Loucy (cell line): ENCODE measurements around the gene TRIP13.

Source experiments
- H2AFZ ChIP-seq: fragments of 200-600 bp; sonication (generic); 2 replicates; pipeline ENCODE4 v1.6.0; 2016; ENCODE audit warnings: antibody characterized with exemption, mild to moderate bottlenecking, low read length, moderate library complexity
- H3F3A ChIP-seq: fragments of 200-600 bp; 2 replicates; pipeline ENCODE4 v1.6.0; 2016; ENCODE audit warnings: antibody characterized with exemption, low read depth, mild to moderate bottlenecking
- H3K27me3 ChIP-seq: fragments of 200-600 bp; sonication (generic); 2 replicates; pipeline ENCODE4 v1.6.1; 2014; ENCODE audit warnings: low read length, mild to moderate bottlenecking; ENCODE audit not compliant: insufficient read depth, poor library complexity, severe bottlenecking
- H3K36me3 ChIP-seq: fragments of 200-600 bp; sonication (generic); 2 replicates; pipeline ENCODE4 v1.6.1; 2016; ENCODE audit warnings: low read length; ENCODE audit not compliant: insufficient read depth
- H3K4me1 ChIP-seq: fragments of 200-600 bp; sonication (generic); 2 replicates; pipeline ENCODE4 v1.5.1; 2014; ENCODE audit warnings: low read length, mild to moderate bottlenecking; ENCODE audit not compliant: insufficient read depth, poor library complexity, severe bottlenecking
- H3K4me2 ChIP-seq: fragments of 200-600 bp; sonication (generic); 2 replicates; pipeline ENCODE4 v1.6.0; 2014; ENCODE audit warnings: antibody characterized with exemption, low read length, low read depth, mild to moderate bottlenecking; ENCODE audit not compliant: poor library complexity, severe bottlenecking
- H3K4me3 ChIP-seq: fragments of 200-600 bp; sonication (generic); 2 replicates; pipeline ENCODE4 v1.5.1; 2014; ENCODE audit warnings: low read length, mild to moderate bottlenecking, mixed read lengths; ENCODE audit not compliant: poor library complexity, severe bottlenecking
- H3K79me2 ChIP-seq: fragments of 200-600 bp; sonication (generic); 2 replicates; pipeline ENCODE4 v1.6.1; 2014; ENCODE audit warnings: low read length; ENCODE audit not compliant: insufficient read depth
- H3K9ac ChIP-seq: fragments of 200-600 bp; sonication (generic); 2 replicates; pipeline ENCODE4 v1.6.0; 2014; ENCODE audit warnings: mild to moderate bottlenecking, low read depth, low read length, moderate library complexity; ENCODE audit not compliant: poor library complexity, severe bottlenecking
- H3K9me2 ChIP-seq: fragments of 200-600 bp; sonication (generic); replicated peaks from 2 replicates; pipeline ENCODE4 v1.6.1; 2016; ENCODE audit warnings: low read depth, low read length, mixed read lengths
- H3K9me3 ChIP-seq: fragments of 200-600 bp; sonication (generic); 2 replicates; pipeline ENCODE4 v1.6.1; 2014; ENCODE audit warnings: mild to moderate bottlenecking, antibody characterized with exemption, low read length, low read depth; ENCODE audit not compliant: insufficient read depth
- H4K20me1 ChIP-seq: fragments of 200-600 bp; sonication (generic); 2 replicates; pipeline ENCODE4 v1.6.0; 2014; ENCODE audit warnings: antibody characterized with exemption, low read length, mild to moderate bottlenecking; ENCODE audit not compliant: insufficient read depth, poor library complexity, severe bottlenecking
- EZH2phosphoT487 ChIP-seq: fragments of 200-600 bp; IDR thresholded peaks from 2 replicates; pipeline ENCODE4 v1.6.1; 2018; ENCODE audit warnings: antibody characterized with exemption, mild to moderate bottlenecking, moderate library complexity, borderline replicate concordance
- TF ChIP-seq, protein P1 (sequence below): fragments of 200-600 bp; sonication (generic); conservative IDR thresholded peaks from 2 replicates; pipeline ENCODE4 v1.5.1; 2014; ENCODE audit warnings: mild to moderate bottlenecking, antibody characterized with exemption, low read length

TRIP13 gene

DNA sequence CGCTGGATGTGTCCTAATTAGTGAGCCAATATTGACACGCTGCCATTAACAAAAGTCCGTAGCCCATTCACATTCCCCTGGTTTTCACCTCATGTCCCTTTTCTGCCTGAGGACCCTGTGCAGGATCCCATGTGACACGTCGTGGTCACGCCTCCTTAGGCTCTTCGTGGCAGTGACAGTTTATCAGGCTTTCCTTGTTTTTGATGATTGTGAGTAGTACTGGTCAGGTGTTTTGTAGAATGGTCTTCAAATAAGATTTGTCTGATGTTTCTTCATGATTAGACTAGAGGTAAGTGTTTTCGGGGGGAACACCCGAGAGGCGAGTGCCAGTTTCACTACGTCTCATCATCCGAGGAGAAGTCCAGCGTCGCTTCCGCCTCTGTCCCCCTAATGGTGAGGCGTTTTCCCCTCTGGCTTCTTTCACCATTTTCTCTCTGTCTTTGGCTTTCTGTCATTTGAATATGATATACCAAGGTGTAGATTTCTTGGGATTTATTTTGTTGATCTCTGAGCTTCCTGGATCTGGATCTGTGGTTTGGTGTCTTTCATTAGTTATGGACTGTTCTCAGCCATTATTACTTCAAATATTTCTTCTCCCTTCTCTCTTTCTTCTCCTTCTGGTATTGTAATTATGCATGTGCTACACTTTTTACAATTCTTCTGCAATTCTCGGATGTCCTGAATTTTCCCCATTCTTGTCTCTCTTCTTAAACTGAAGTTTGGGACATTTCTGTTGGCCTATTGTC lies 57.3 kb downstream of the TRIP13 start:
- no peak overlapping the region for H3K4me3 ChIP-seq
- H3K36me3 ChIP-seq, result no peaks in the 10 kb centered on the region
- H4K20me1 ChIP-seq, result no peaks in the 10 kb centered on the region
- no peak overlapping the region for H3K4me2 ChIP-seq
- H3K9me3 ChIP-seq, result peaks cover 5% of the 10 kb centered on the region; the same call in 1 of the 2 replicates
- no peak overlapping the region for H3K9ac ChIP-seq
- TF ChIP-seq, protein P1, sequence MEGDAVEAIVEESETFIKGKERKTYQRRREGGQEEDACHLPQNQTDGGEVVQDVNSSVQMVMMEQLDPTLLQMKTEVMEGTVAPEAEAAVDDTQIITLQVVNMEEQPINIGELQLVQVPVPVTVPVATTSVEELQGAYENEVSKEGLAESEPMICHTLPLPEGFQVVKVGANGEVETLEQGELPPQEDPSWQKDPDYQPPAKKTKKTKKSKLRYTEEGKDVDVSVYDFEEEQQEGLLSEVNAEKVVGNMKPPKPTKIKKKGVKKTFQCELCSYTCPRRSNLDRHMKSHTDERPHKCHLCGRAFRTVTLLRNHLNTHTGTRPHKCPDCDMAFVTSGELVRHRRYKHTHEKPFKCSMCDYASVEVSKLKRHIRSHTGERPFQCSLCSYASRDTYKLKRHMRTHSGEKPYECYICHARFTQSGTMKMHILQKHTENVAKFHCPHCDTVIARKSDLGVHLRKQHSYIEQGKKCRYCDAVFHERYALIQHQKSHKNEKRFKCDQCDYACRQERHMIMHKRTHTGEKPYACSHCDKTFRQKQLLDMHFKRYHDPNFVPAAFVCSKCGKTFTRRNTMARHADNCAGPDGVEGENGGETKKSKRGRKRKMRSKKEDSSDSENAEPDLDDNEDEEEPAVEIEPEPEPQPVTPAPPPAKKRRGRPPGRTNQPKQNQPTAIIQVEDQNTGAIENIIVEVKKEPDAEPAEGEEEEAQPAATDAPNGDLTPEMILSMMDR, result no peak
- no peak for TF ChIP-seq EZH2phosphoT487
- H3K79me2 ChIP-seq, result no peaks in the 10 kb centered on the region
- H2AFZ ChIP-seq, result no peak overlapping the region
- H3K4me1 ChIP-seq, result peaks cover 47% of the 10 kb centered on the region
- H3F3A ChIP-seq, result no peaks in the 10 kb centered on the region
- no peaks in the 10 kb centered on the region for H3K9me2 ChIP-seq
- no peaks in the 10 kb centered on the region for H3K27me3 ChIP-seq

DNA sequence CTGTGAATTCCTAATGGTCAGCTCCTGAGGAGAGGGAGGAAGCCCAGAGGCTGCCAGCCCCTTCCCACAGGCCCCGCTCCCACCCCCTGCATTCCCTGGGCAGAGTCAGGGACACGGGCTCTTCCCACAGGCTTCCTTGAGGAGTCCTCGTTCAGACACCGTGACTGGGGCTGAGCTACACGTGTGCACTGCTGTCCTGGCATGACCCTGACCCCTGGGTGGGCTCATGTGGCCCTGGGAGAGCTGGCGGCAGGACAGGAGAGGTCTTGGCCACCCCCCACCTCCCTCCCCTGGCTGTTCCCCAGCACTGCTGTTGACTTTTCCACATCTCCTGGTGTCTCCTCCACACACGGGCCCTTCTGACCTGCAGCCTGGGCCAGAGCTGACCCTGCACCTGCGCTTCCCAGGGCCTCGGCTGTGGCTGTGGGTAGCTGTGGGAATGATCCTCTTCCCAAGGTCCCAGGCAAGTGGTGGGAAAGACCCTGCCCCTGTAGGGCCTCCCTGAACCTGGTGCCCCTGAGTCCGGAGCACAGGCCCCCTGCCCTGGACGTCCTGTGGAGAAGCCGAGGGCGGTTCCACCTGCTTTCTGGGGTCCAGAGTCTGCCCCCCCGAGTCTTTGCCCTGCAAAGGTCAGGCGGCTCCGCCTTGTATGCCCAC lies 59.4 kb downstream of the TRIP13 start:
- TF ChIP-seq EZH2phosphoT487, result no peak
- TF ChIP-seq, protein P1, result no peak
- Histone ChIP-seq H3F3A (no peaks in the 10 kb centered on the region), H3K36me3 (no peaks in the 10 kb centered on the region), H3K4me2 (no peak overlapping the region), H3K79me2 (no peaks in the 10 kb centered on the region), H3K27me3 (no peaks in the 10 kb centered on the region), H2AFZ (no peak overlapping the region), H3K9ac (no peak overlapping the region), H3K9me3 (peaks cover 5% of the 10 kb centered on the region; the same call in 1 of the 2 replicates), H3K4me1 (peaks cover 56% of the 10 kb centered on the region), H3K4me3 (no peak overlapping the region), H3K9me2 (no peaks in the 10 kb centered on the region), H4K20me1 (no peaks in the 10 kb centered on the region)

DNA sequence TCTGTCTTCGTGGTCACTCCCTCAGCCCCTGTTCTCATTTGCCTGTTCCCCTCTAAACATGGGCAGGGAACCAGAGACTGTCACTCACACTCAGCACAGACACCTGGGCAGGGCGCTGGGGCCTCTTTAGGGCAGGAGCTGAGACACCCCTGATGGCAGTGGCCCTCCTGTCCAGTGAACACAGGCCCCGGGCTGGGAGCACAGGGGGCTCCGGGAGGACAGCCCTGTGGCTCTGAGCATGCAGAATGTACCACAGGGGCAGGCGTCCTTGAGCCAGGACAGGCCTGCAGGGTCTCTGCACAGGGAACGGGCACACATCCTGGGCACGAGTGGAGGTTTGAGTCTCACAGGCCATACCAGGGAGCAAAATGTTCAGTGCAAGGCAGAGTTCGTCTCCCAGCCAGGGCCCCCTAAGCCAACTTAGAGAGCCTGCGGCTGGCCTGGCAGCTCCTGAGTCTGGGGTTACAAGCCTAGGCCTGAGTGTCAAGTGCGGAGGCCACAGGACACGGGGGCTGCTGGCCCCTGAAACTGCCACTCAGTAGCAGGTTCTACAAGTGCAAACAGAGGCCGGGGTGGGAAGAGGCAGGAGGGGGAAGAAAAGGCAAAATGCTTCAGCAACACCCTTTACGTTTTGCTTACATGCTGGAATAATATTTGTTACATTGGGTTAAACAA lies 60.0 kb downstream of the TRIP13 start:
- no peaks in the 10 kb centered on the region for H3K9me2 ChIP-seq
- H3K36me3 ChIP-seq, result no peaks in the 10 kb centered on the region
- no peak overlapping the region for H3K4me3 ChIP-seq
- H3K4me2 ChIP-seq, result no peak overlapping the region
- peaks cover 58% of the 10 kb centered on the region for H3K4me1 ChIP-seq
- no peaks in the 10 kb centered on the region for H4K20me1 ChIP-seq
- TF ChIP-seq, protein P1, result no peak
- no peak for TF ChIP-seq EZH2phosphoT487
- H2AFZ ChIP-seq, result no peak overlapping the region
- H3K27me3 ChIP-seq, result no peaks in the 10 kb centered on the region
- no peak overlapping the region for H3K9ac ChIP-seq
- H3F3A ChIP-seq, result no peaks in the 10 kb centered on the region
- H3K9me3 ChIP-seq, result peaks cover 5% of the 10 kb centered on the region; the same call in 1 of the 2 replicates
- H3K79me2 ChIP-seq, result no peaks in the 10 kb centered on the region
